HG02610 (cell line): Measurements from ENCODE around the gene TACR1.

Source experiments
- ATAC-seq: cut with Tn5 transposase; IDR thresholded peaks from one replicate; pipeline ENCODE4 v1.9.1; 2021; ENCODE audit warnings: mild to moderate bottlenecking, moderate library complexity; ENCODE audit not compliant: unreplicated experiment

TACR1 gene

DNA sequence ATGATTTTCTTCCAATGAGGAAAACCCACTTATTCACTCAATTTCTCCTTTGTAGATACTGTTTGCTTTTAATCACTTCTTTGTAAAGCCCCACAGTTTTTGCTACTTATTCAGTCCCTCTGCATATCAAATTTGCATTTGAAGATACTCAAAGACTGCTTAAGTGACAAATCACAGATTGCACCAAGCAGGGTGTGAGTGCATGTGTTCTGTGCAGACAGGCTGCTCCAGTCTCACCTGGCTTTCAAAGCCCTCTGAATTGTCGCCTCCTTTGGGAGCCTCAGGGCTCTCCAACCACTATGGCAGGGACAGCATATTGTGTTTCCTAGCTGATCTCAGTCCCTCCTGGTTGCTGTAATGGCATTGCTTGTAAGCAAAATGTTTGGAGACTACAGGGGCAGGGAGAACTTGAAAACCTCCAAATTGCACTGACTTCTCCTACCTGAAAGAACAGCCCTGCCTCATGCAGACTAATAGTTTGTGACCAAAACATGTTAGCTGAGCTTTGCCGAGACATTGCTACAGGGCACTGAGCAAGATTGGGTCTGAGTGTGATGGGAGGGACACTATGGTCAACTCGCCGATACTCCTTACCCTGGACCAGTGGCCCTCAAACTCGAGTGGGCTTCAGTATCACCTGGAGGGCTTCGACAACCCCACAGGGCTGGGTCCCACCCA lies 144.0 kb downstream of the TACR1 start:
- peak; percentile 13 for ATAC-seq

DNA sequence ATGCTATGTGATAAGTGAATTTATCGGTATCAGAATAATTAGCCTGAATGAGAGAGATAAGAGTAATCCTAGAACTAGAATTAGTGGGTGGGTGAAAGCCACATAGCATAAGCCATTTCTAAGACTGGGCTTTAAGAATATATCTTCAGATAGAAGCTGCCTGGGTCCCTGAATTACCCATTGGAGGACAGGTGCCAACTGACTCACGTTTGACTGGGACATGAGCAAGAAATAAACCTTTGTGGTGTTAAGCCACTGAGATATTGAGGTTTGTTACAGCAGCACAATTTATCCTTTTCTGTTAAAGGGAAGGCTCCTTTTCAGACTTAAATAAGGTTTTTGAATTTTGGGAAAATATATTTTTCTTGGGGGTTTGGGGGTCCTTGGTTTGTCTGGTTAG lies 145.0 kb downstream of the TACR1 start:
- ATAC-seq: no peak

DNA sequence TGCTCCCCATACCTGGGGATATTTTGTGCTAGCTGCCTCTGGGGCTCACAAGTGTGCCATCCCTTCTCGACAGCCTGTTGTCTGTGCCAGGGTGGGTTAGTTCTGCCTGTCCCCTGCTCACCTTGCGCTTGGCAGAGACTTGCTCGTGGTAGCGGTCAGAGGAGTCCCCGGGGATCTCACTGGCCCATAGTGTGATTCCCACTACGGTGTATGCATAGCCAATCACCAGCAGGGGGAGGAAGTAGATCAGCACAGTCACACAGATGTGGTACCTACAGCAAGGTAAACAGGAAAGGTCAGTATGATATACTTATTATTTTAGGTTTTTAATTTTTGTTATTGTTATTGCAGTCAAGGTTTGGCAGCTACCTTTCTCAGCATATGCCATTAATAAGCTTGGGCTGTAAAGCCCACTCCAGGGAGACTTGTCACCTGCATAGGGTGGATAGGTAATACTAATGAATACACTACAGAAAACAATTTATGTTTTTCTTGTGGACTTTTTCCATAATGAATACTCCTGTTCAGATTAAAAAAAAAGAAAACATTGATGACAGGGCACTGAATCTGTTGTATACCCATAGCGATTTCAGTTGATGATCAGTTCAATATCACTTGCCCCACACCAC lies 145.7 kb downstream of the TACR1 start:
- ATAC-seq: peak; percentile 46

DNA sequence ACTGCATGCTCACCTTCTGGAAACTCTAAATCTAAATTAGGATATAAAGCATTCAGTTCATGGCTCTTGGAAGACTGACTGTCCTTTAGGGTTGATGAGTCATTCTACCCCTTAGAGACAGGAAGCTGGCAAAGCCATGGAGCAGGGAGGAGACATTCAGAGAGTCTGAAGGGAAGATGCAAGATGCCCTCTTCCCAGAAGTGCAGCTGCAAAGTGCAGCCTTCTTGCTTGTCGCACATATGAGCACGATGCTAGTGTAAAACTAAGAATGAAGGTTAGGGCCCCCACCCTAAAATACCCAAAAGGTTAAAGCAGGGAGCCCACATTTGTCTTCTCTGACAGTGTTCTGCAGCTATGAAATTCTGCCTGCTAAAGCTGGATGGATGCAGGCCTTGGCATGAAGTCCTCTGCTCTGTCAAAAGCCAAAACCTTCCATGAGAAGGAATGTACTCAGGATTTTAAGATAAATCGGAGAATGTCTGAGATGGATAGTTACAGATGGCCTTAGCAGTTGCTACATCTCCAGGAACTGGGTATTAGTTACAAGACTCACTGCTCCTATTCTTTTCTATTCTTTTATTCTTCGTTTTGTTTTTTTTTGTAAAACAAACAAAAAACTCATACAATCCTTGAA lies 151.2 kb downstream of the TACR1 start:
- no peak for ATAC-seq

DNA sequence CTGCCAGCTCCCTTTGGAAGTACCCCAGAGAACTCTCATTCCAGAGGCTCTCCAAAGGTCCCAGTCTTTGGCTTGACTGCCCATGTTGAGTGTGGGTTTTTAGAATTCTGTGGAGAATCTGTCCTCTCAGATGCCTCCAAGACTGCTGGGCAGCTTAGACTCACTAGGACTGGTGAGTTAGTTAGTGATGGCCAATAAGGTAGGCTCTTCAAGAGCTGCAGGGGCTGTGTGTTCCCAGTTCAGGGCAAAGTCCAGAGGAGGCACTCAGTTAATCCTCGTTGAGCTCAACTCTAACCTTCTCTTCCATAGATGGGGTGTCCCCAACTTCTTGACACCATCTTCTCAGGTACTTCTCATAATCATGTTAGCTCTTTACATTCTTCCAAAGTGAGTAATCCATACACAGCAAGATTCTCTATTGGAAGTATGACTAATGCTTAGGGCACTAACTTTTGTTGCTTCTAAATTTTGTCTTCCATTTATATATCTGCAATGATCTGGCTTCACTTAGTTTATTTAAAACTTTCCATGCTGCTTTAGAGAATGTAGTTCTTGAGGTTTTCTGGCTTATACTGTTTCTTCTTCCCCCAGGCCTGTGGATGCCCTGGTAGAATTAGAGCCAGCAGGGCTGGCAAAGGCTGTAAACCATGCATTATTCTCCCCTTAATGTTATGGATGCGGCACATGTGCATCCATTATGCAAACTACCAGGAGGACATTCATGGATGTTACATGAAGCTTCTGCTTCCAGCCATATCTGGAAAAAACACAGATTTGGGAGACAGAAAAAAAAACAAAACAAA lies 151.9 kb downstream of the TACR1 start:
- ATAC-seq: no peak

DNA sequence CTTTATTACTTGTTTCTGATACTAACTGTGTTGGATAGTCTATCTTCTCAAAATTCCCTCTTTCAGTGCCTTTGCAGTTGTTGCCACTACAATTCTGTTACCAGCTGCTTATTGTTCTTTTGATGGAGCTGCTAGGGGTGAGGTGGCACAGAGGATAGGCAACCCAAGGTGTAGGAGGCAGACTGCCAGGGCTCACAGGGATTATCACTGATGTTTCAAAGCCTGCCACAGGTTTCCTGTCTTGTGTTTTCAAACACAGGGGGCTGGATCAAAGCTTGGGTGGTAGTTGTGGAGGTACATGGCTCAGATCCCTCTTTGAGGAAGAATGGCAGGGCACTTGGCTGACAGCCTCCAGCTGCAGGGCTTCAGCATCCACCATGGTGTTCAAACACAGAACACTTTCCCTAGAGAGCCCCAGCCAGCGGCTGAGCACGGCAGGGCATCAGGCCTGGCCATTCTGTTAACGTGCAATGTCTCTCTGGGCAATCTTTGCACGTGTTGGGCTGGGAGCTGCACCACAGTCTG lies 153.7 kb downstream of the TACR1 start:
- ATAC-seq: no peak

DNA sequence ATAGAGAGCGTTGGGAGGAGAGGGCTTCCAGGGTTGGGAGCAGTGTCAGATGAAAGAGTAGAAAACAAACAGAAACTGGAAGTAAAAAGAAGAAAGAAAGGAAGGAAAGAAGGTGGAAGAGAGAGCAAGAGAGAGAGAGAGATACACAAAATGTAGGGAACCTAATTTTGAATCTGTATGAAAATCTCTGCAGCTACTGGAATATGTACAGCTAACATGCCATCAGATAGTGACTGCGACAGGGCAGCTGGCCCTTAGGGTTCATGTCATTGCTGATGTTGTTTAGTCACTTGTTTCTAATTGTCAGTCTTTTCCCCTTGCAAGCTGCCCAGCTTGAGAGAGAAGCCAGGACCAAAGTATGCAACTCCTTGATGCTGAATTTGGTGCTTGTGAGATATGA lies 155.0 kb downstream of the TACR1 start:
- no peak for ATAC-seq

DNA sequence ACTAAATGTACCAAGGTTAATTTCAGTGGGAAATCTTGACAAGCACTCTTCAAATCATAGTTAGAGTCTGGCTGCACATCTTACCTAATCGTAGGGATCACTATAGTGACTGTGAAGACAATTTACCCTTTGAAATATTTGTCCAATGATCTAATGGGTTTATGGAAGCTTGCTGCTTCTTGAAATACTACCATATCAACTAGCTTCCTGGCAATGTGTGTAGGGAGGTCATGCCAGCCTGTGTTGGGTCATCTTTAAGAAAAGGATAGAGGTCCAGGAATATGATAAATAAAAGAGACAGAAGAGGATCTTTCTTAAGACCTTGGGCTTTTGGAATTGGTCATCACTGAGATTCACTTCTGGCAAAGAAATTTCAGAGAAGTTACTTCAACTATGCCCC lies 156.5 kb downstream of the TACR1 start:
- no peak for ATAC-seq

DNA sequence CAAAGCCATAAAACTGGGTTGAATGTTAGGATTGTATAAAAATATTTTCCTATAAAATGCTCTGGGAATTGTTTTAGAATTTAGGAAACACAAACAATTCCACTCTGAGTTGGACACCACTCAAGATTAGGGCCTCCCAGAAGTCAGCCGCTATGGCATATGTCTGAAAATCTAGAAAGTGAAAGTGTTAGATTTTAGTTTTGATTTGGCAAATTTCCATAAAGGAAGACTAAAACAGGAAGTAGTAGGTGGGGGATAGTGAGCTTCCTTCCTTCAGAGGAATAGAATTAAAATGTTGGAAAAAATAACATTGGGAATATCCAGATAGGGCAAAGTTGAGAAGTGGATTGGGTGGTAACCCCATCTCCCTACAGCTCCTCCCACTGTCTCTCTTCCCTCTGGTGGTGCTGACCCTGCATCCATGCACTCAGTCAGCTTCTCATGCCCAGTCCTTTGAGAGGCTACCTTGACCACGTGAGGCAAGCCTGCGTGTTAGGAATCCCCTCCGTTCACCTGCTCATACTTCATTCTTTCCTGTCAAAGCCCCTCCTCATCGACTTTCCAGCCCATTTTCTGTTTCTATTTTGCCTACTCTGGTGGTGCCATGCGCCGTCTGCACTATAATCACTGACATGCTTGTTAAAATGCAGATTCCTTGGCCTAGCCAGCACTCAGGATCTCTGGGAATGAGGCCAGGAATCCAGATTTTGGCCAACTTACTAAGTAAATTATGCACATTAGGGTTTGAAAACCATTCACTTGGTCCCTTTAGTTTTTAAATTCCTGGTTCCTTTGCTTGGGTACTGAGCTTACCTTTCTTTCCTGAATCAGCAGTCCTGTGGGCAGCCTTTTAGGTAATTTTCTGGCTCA lies 157.4 kb downstream of the TACR1 start:
- no peak for ATAC-seq

DNA sequence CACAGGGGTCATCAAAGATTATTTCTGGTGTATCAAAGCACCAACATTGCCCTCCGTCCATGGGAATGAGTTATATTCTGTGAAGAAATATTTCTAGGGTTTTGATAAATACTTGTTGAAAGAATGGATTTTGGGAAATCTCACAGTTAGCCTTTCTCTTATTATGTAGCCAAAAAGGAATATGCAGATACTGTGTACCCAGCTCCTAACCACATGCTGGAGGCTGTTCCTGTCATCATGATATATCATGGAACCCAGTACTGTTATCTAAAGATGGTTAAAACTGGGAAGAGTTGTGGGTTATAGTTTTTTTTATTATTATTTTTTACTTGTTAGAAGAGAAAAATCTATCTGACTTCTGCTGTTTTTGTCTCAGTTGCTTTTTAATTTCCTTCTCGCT lies 158.1 kb downstream of the TACR1 start:
- no peak for ATAC-seq

DNA sequence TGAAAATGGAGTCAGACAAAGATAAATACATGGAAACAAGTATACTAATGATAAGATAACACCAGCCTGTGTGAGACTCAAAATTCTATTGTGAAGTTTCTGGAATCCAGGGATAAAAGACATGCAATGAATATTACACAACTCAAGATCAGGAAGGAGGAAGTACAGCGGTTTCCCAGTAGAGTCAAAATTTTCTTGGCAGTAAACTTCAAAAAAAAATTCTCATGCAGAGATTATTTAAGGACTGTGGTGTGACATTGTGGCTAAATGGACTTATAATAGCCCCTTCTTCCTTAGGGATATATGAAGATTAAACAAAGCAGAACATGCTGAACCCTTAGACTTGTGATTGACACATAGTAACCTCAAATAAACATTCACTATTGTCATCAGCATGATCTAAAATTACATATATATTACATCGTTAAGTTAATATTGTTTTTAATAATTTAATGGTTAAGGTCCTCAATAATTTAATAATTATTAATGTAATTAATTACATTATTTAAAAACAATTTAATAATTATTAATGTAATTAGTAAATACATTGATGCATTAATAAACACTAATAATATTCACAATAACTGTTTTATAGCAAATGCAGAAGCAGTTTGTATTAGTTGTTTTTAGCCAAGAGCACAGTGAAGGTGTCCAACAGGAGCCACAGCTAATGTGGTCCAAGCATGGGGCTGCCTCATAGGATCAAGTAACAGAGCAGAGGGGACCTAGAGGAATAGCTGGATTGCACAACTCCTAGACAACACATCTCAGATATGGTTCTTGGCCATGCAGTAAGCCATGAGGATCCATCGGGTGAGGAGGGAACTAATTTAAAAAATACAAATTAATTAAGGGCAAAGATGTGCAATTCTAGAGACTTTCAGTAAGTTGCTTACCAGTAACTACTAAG lies 163.6 kb downstream of the TACR1 start:
- no peak for ATAC-seq

DNA sequence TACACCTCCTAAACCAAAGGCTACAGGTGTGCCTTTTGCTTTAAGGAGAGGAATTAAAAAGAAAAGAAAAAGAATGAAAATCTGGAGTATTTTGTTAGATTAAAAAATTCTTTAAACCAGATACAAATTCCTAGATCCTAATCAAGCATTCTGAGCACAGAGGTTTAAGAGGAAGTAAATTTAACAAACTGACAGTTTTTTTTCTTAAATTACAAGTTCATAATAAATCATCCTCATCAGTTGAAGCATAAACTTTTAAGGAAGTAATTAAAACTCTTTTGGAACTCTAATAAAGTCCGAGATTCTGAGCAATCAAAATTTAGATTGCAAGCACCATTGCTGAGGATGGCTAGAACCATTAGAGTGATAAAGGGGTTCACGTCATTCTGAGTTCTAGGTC lies 165.8 kb downstream of the TACR1 start:
- ATAC-seq: no peak

DNA sequence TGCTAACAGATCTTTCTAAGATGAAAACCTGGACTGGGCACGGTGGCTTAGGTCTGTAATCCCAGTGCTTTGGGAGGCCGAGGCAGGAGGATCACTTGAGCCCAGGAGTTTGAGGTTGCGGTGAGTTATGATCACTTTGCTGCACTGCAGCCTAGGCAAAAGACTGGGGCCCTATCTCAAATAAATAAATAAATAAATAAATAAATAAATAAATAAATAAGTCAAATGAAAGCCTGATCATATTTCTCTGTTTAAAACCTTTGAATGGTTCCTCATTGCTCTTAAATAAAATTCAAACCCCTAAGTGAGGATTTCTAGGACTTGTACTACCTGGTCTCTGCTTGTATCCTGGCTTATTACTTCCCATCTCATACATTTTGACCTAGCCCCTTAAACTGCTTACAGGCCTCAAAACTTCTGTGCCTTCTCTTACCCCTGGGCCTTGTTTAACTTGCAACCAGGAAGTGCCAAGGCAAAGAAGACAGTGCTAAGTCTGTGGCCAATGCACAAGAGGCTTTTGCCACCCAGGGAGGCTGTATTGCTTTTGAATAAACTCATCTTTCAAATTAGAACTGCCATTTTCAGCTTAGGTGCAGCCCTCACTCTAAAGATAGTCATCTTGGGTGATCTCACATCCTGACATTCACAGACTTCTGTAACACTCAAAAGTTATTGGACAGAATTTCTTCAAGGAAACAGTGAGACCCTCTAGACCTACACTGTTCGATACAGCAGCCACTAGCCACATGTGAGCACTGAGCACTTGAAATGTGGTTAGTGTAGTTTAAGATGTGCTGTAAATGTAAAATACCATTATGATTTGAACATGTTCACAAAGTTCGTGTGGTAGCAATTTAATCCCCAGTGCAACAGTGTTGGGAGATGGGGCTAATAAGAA lies 167.2 kb downstream of the TACR1 start:
- ATAC-seq: no peak

DNA sequence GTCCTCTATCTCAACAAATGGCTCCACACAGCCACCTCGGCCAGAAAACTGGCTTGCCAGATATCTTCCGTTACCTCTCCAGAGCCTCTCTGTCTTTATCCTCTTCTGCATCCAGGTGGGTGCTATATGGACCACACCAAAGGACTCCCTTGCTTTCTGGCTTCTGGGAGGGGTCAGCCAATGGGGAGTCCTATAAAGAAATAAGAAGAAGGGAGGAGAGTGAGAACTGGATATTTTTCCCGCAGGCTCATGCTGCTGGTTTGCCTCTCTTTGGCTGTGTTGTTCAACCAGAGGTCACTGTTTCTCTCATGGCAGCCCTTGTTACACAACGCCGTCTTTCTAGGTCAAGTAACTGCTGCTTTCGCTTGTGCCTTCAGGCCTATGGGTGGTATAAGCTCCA lies 168.1 kb downstream of the TACR1 start:
- ATAC-seq: no peak

DNA sequence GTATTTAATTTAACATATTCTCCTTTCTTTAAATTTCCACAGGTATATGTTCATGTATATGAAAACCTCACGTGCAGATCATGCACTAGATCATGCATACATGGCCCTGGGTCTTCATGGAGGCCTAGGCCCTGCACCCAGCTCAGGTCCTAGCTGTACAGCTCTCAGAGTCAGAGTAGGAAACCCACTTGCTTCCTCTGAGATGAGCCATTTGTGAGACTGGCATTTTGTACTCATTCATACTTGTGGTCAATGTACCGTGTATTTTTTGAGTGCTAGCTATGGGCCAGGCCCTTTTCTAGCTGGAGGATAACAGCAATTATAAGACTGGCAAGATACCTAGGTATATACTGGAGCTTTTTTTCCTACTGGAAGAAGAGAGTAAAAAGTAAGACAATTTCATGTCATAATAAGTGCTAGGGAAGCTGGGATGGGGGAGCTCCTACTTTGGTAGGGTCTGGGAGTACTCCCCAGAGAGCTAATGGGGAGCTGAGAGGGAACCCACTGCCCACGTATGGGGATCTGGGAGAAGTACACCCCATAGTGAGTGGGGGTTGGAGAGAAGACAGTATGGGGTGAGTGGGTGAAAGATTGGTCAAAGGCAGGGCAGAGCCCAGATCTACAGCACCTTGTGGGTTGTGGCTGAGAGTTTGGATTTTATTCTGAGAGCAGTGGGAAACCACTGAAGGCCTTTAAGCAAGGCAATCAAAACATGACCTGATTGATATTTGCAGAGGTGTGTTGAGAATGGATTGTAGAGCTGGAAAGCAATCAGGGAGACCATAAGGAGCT lies 168.9 kb downstream of the TACR1 start:
- ATAC-seq: no peak

DNA sequence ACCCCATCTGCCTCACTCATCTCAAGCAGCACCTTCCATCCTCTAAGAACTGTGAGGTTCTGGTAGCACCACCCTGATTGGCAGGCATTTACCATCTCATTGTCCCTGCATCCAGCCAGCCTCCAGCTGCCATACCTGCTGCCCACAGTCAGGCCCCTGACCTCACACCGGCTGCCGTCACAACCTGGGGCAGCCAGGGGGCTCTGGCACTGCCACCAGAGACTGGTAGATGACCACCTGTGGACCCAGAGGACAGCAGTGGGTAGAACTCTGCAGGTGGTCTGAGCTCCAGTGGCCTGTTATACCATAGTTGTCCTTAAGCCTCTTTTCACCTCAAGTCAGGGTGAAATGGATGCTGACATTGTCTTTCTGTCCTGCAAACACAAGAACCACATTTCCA lies 171.4 kb downstream of the TACR1 start:
- ATAC-seq: no peak

DNA sequence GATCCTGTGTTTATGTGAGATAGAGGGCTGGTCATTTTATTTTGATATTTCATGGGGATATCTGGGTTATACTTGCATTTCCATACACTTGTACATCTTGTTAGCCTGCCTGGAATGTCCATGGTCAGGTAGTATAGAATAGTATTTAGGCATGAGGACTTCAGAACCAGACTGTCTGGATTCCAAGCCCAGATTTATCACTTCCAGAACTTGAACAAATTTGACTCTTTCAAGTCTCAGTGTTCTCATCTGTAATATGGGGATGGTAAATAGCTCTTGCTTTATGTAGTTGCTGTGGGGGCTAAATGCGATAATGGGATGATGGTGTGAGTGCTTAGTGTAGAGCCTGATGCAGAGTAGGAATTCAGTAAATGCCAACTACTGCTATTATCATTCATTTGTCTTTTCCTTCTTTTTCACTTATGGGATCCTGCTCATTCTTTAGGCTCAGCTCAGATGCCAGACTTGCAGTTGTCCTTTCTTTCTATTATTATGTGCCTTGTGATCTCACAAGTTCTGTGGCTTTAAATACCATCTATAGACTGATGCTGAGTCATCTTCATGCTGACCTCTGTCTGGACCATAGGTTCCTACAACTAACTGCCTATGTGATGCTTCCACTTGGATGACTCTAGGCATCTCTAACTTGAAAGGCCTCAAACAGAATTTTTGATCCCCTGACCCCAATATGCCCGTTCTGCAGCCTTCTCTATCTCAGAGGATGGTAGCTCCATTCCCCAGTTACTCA lies 173.5 kb downstream of the TACR1 start:
- no peak for ATAC-seq
